Measurements from ENCODE around the gene TMPRSS3.

The TMPRSS3 gene

GRCh38 chr21:42330380-42331371, 65.2 kb downstream of the TMPRSS3 start:
- H3K4me3 ChIP-seq (ENCODE audit: low read depth, low read length), result no peak overlapping the region
- TF ChIP-seq CTCF (IDR thresholded peaks at IDR 0.05; ENCODE audit: low read depth, low read length), result no peak

DNA sequence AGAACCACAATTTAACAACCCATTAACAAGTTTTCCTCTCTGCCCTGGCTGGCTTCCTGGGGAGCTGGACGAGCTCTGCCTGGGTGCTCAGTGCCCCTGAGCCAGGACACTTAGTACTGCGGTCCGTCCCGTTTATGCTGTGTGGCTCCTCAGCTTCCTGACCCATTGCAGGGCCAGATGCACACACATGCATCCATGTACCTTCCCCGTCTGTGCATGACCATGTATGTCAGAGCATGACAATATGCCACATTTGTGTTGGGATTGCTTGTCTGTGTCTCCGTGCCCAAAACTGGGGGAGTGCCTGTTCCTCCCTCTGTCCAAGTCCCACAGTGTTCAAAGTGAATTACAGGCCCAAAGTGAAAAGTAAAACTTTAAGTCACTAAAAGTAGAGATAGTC, 71.0 kb downstream of the TMPRSS3 start:
- no peak for TF ChIP-seq CTCF (IDR thresholded peaks at IDR 0.05; ENCODE audit: low read depth, low read length)
- no peak overlapping the region for H3K4me3 ChIP-seq (ENCODE audit: low read depth, low read length)

All from WI38 (cell line).